HG03060 (cell line): ENCODE results near the gene LPAR1.

Experiments
- ATAC-seq: cut with Tn5 transposase; IDR thresholded peaks from one replicate; pipeline ENCODE4 v1.9.1; 2021; ENCODE audit warnings: low read depth, moderate number of reproducible peaks; ENCODE audit not compliant: unreplicated experiment

Gene LPAR1

DNA sequence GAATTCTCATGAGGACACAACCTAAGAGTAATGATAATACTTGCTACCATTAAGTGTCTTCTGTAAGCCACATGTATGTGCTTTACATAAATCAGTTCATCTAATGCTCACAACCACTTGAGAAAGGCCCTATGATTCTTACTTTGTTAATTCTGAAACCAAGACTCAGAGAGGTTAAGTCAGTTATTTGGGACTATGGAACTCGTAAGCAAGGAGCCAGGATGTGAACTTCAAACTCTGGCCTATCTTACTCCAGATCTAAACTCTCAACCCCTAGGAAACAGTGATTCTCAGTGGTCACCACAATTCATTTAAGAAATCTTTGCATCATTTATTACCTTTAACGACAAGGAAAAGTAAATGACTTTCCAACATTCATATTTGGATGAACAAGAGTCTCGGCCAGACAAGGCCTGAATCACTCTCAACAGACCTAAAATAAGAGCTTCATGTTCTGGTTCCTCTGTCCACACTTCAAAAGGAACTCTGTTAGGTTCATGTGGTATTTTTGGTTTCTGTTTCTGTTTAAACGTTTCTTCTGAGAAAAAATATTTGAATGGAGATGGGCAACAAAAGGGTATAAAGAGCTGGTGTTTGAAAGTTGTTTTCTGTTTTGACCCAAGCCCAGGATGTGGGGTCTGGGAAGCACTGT is 104.8 kb downstream of the LPAR1 start:
- ATAC-seq = peak; percentile 61

DNA sequence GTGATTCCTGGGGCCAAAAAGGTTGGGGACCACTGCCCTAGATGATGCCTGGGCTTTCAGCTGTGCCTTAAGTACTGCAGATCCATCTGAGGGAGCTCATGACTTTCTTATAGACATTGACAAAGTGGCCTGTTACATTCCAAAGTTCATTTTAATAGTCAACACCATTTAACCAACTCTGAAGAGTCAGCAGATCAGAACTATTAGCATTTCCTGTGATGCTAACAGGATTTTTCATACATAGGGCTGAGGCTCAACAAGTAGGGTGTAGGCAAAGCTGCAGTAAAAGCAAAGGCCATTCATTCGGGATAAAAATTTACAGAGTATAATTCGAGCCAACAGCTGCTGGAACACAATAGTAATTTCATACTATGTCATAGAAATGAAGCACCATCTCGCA is 105.4 kb downstream of the LPAR1 start:
- no peak for ATAC-seq

DNA sequence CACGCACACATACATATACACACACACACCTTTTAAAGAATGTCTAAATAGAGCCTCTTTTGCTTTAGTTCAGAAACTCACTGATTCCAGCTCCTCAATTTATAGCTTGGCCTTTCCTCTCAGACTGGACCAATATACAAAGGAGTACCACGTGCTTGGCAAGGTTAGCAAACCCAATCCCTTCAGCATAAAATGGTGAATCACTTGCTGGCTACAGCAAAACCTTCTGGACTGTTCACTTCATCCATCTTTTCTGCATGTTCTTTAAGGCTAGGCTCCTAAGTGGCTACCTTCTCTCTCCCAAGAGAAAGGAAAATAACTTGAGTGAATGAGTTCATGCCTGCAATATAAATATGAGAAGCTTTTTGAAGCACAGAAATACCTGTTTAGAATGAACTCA is 109.7 kb downstream of the LPAR1 start:
- ATAC-seq = no peak

DNA sequence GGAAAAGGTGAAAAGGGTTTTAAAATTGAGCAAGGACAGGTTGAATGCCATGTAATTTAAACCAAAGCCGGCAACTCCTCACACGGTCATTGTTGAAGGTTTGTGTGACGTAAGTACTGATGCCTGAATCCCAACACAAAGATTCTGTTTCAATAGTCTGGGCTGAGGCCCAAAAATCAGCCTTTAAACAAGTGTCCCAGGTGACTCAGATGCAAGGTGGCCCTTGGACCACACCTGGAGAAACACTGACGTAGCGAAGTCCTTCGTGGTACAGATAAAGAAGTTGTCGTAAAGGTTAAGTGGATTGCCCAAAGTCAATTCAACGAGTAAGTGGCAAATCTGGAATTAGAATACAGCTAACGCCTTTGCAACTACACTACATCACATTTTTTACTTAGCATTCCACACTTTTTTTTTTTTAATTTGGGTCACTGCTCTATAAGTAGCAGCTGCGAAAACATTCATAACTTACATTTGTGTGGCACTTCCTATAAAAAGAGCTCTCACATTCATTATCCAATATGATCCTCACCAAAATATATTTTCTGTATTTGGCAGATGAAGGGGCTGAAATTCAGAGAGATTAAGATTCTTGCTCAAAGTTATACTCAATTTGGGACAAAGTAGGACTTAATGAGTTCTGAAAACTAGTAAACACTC is 111.3 kb downstream of the LPAR1 start:
- no peak for ATAC-seq

DNA sequence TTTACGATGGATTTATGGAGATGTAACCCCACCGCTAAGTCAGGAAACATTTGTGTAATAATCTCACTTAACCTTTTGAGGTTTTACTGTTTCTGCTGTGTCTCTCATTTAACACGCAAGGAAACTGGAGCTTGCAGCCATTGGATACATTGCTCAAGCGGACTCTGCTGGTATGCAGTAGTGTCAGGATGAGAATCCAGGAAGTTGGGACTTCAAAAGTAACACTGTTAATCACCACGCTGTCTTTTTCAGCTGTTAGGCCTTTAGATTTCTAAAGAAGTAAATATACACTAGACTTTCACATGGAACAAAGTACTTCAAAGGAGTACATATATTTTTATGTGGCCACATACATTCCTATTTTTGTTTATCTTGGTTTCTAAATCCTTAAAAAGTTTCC is 114.7 kb downstream of the LPAR1 start:
- ATAC-seq = no peak

DNA sequence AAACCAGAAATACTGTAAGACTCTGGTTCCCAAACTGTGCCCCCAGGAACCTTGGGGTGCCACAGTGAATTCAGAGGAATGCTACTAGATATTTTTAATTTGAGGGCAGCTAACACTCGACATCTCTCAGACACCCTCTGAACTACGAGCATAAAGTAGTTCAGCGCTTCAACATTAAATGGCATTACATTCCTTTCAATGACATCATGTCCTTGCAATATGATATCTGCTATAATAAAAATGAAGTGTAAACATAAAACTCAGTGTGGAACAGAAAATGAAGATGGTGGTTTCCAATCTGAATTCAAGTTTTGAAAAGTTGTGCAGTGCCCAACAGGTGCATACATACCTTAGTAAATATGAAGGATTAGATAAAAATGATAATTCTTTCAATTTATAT is 116.1 kb downstream of the LPAR1 start:
- ATAC-seq = no peak

DNA sequence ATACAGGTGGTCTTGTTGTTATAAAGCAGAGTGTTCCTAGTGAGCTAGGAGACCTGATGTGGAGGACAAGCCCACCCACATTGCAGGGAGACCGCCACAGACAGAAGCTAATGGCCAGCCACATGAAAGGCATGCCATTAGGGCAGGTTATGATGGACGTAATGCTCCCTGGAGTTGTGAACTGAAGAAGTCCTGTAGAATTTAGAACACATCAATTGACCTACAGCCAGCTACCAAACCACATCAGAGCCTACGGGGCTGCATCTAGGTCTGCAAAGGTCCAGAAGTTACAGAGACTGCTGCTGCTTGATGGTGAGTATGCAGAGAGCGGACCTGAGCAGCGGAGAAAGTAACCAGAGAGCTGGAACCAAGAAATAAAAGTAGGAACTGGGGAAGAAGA is 116.6 kb downstream of the LPAR1 start:
- no peak for ATAC-seq

DNA sequence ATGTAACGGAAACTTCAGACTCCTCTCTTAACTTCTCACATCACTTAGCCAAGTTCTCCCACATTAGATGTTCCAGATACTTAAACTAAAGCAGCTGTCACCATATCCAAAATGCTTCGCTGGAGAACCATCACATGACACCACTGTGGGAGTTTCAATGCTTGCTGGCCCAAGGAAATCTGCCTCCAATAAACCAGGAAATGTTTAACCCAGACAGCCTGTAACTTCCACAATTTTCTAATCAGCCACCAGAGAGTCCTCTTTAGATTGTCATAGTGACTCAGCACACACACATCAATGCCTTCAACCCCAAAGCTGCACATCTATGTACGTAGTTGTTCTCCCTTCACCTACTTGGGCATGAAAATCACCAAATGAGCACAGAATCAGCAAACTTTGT is 118.7 kb downstream of the LPAR1 start:
- ATAC-seq = no peak

DNA sequence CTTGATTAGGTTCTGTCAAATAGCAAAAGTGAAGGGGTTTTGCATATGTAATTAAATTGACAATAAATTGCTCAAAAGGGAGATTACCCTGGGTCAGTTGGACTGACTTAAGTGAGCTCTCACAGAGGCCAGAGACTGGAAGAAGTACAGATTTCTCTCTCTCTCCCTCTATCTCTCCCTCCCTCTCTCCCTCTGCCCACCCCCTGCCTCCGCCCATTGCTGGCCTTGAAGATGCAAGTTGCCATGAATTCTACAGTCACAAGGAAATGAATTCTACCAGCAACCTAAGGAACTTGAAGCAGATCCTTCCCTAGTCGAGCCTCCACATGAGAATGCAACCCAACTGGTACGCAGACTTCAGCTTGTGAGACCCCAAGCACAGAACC is 119.2 kb downstream of the LPAR1 start:
- ATAC-seq = no peak

DNA sequence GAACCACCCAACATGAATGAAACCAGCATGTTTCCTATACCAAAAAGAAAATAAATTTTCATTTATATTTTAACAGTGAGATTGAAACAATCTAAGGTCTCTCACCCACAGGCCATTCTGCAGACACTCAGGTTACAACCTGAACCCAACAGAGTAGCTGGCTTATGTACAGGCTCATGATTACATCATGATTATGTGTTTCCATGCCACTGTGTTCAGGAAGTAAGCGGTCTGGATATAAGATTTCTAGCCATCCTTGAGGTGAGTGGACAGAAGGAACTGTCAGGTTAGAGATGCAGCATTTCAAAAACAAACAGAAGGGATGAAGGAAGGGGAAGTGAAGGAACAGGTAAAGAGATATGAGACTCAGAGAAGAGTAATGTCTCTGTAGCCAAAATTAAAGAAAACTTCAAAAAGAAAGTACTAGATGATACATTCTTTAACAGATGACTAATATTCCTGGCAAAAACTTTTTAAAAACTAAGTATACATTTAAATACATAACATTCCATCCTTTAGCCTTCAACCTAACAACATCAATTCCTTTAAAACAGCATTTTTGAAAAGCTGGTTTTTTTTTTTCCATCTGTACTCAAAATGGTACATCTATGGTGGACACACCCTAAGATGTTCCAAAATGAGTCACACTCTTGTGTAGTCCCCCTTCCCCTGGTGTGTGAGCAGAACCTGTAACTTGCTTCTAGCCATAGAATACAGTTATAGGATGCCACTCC is 119.8 kb downstream of the LPAR1 start:
- ATAC-seq = no peak

DNA sequence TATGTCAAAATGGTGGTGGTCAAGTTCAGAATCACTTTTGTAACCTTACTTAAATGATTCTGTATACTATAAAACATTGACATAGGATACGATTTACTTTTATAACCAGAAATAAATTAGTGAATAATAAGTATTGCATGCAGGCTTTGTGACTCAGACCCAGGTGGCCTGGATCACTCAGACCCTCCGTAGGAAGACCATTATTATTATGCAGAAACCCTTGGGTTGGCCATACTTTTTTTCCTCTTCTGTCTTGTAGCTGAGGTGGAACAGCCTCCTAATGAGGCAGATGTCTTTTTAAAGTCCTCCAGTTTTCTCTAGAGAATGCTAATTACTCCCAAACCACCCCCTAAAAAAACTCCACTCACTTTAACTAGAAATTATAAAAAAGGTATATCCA is 121.9 kb downstream of the LPAR1 start:
- ATAC-seq = no peak

DNA sequence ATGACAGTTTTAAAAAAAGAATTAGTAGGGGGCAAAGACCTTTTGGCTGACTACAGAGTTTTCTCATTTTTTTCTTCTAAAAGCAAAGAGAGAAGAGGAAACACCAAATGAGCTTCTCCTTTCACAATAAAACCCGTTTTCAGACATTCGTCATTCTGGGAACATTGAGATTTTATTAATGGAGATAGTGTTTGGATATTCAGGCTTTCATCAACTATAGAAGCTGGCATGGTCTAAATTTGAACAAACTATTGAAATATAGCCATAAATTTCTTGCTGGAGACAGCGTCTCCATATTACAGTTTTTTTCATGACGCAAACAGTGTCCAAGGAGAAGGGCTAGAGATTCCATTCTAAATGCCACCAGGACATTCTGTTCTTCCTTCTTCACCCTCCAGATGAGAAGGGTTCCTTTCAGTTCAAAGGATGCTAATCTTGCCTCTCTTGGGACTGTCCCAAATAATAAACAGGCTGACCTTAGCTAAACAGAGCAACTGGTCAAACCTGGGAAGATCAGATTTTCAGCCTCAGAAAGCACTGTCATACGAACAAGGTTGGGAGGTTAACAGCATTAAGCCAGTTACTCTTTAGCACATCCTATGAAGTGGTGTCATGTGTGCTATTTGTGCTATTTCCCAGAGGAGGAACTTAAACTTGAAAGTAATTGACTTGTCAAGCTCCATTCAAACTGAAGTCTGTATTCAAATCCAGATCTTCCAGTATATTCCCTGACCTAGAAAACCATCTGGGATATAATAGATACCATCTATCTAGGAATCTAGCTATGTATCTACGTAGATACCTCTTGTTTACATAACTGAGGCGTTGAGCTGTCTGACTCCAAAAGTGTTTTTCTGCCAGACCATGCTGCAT is 125.6 kb downstream of the LPAR1 start:
- ATAC-seq = no peak

DNA sequence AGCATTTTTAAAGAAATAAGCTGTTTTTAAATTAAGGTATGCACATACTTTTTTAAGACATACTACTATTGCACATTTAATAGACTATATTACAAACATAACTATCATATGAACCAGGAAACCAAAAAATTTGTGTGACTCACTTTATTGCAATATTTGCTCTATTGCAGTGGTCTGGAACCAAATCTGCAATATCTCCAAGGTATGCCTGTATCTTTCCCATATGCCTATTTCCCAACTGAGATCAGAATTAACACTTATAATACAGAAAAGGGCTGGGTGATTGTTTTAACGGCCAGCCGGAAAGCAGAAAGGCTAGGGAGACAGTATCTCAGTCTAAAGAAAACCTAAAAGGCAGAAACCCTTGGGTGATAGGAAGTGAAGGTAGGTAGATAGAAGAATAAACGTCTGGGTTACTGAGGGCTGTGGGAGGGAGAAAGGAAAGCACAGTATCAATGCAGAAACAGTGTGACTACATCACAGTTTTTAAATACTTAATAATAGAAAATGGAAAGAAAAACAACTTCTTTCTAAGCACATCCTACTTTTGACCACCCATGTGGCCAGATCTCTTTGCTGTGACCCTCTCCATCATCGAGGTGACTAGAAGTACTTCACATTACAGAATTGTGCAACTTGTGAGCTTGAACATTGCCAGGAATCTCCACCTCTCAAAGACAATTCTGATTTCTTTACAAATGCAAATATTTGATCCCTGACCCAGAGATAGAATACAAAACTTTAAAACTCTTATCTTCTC is 126.4 kb downstream of the LPAR1 start:
- no peak for ATAC-seq

DNA sequence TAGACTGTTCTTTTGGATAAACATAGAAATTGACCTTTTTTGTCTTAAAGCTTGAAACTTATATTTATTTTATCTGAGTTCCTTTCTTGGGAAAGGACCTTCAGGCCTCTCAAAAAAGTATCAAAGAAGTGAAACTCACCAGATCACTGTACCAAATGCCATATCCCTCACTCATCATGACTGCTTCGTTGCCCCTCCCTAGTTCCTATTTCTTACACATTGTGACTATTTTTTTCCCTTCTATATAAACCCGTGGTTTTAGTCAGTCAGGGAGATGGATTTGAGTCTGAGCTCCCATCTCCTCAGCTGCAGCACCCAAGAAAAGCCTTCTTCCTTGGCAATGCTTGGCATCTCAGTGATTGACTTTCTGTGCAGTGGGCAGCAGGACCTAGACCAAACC is 129.4 kb downstream of the LPAR1 start:
- ATAC-seq = no peak

DNA sequence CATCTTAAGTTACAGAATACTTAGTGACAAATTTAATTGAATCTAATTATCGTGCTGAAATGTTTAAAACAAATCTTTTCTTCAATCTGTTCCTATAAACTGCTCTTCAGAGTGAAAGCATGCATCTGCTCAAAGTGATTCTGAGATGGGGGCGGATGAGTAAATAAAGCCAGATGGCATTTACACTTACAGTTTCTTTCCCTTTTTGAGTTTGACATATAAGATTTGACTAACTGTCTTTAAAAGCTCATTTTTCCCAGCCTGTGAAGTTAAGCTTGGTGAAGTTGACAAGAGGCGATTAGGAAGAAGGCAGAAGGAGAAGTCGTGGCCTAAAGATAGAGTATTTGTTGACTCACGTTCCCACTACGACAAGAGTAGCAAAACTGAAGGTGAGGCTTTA is 137.4 kb downstream of the LPAR1 start:
- ATAC-seq = no peak

DNA sequence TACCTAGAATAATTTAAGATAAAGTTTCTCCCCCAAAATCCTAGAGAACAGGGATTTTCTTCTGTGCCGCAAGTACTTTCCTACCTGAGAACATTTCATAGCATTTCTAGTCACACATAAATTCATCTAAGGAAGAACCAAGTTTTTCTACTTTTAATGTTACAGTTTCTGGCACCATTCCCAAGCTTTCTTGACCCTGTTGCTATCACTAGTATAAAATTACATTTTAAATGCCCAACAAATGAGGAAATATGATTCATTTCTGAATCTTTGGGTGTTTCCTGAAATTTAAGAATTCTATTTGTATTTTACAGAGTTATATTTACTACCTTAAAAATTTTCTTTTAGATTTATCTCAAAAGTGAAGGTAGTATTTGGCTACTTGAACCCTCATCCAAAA is 137.8 kb downstream of the LPAR1 start:
- ATAC-seq = no peak

DNA sequence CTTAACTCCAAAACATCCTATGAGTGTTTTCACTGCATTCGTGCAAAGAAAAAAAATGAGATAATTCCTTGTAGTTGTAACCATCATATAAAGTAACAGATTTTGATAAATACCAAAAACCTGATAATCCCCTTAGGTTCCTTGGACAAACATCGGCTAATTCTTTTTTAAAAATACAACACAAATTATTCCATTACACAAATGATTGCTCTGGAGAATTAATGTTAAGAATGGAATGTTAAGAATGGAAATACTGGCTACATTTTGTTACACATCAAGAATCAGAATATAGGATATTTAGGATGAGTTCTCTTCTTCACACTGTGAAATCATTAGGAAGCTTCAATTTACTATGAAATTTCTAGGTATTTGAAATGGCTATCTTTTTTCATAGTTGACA is 139.4 kb downstream of the LPAR1 start:
- no peak for ATAC-seq

DNA sequence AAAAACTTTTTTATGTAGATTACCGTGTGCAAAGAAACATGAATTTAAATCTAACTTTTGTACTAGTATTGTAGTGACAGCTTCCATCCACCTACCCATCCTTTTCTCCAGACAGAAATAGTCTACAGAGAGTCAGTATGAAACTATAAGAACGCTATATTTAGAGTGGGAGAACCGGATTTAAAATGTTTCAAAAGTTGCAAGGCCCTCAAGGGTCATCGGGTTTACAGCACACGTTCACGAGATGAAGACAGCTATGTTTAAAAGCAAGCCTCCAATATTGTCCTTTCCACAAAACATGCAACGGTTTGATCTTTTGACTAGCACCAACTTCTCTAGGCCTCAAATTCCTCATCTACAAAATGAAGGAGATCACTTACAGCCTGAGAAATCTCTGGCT is 139.9 kb downstream of the LPAR1 start:
- no peak for ATAC-seq

DNA sequence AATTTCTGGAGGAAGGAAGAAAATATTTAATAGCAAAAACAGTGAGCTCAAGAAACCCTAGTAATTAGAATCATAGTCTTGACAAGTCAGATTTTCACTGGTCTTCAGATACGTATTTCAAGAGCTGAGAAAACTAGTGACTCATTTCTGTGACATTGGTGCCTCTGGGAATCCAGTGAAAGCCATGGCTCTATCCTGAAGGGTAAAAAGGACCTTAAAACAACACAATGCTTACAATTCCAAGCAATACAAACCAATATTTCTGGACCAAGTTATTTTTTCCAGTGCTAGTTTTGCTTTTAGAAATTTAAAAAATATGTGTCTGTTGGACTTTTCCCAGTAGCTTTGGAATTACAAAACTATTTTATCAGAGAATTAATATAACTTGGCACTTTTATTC is 140.3 kb downstream of the LPAR1 start:
- no peak for ATAC-seq

DNA sequence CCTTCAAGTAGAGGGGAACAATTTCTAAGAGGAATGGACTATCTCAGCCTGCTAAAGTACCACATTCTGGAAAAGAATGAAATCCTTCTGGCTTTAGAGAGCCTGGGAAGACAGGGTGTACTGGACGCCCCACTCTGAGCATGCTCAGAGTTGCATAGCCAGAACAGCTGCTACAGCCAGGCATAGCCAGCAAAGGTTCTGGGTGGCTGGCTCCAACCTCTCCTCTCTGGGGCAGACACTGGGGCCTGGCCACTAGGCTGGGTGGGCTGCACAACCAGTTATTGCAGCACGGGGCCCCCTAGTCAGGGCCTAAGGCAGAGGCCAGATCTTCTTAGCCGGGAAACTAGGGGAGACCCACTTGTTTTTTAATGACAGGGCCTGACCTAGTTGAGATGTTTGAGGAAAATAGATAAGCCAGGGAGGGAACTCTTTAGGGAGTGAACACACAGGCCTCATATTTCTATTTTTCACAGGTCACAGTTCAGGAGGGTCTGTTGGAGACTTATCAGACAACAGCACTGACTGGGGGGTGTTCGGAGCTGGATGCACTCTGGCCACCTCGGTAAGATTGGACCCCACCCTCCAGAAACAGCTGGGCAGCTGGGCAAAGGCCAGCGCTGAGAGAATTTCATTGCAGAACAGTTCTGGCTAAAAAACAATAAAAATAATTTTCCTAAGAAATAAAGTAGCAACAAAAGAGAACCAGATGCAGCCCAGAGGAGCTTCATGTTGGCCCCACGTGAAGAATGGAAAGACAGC is 142.9 kb downstream of the LPAR1 start:
- ATAC-seq = no peak
